HCT116 (cell line): ENCODE measurements around the gene ITPKA. TPM values are rescaled to one million over a fixed set of nuclear protein-coding genes. Genes with fewer than 3 reads are reported as not detected.

Experiments used
- ATAC-seq: fragments of 200-7000 bp; cut with Tn5 transposase; 2 replicates; pipeline ENCODE4 v1.9.1; 2020; ENCODE audit warnings: mild to moderate bottlenecking, moderate library complexity
- BruUV-seq: library from RNA; stranded (reverse); fragments of 400-500 nt; replicated peaks from 2 replicates; lab custom pipeline; 2021; lab: Mats Ljungman, UMichigan
- CTCF ChIA-PET: fragments of 300-600 bp; sonication (Branson Sonifier 250); formaldehyde crosslinking; loops from one replicate; lab custom pipeline; 2021; ENCODE audit warnings: antibody characterized with exemption; lab: Charles Lee
- POLR2A ChIA-PET: fragments of 300-600, 350-600 bp; sonication (Branson Sonifier 250); formaldehyde crosslinking; loops from one replicate; lab custom pipeline; 2021; ENCODE audit warnings: antibody characterized with exemption; lab: Charles Lee
- RAD21 ChIA-PET, 2 experiments: fragments of 300-600 bp; sonication (Branson Sonifier 250); formaldehyde crosslinking; loops; one replicate each; lab custom pipeline; 2023; ENCODE audit warnings: low total read pairs in 2 of 2; ENCODE audit not compliant: uncharacterized antibody in 2 of 2, unreplicated experiment in 2 of 2, low non-redundant PET in 1 of 2; lab: Charles Lee
- DNase-seq: peaks from one replicate; pipeline ENCODE4 v3.0.0-alpha.2; 2010; ENCODE audit warnings: low read depth, low spot score
- H2AFZ ChIP-seq: fragments of 200-600 bp; shearing (Covaris generic), sonication (generic); 2 replicates; pipeline ENCODE4 v1.6.1; 2017; ENCODE audit warnings: low read depth, mixed run types, mixed read lengths, antibody characterized with exemption, low read length; ENCODE audit not compliant: poor library complexity, severe bottlenecking
- H3K27ac ChIP-seq: 2 replicates; pipeline ENCODE4 v1.5.1; 2012; ENCODE audit warnings: low read depth, low read length
- H3K27me3 ChIP-seq: fragments of 200-600 bp; sonication (generic); 2 replicates; pipeline ENCODE4 v1.6.1; 2016; ENCODE audit warnings: mixed run types, low read length, mixed read lengths; ENCODE audit not compliant: insufficient read depth
- H3K36me3 ChIP-seq, 2 experiments: fragments of 200-500 bp in 1 of 2; fragments of 200-600 bp in 1 of 2; sonication (Bioruptor generic) in 1 of 2; sonication (generic) in 1 of 2; 2 replicates each; pipeline versions ENCODE4 v1.5.1 to v1.6.1; 2014 to 2016; ENCODE audit warnings: low read length in 2 of 2, inconsistent platforms in 1 of 2, mixed read lengths in 1 of 2, mixed run types in 1 of 2; ENCODE audit not compliant: insufficient read depth in 2 of 2, control insufficient read depth in 1 of 2
- H3K4me1 ChIP-seq, 2 experiments: fragments of 200-600 bp in 1 of 2; sonication (generic) in 1 of 2; 2 replicates each; pipeline versions ENCODE4 v1.5.1 to v1.6.1; 2012 to 2017; ENCODE audit warnings: low read length in 2 of 2, inconsistent platforms in 1 of 2, mild to moderate bottlenecking in 1 of 2, mixed read lengths in 1 of 2, mixed run types in 1 of 2, moderate library complexity in 1 of 2; ENCODE audit not compliant: insufficient read depth in 2 of 2, control insufficient read depth in 1 of 2
- H3K4me2 ChIP-seq: fragments of 200-600 bp; sonication (generic); 2 replicates; pipeline ENCODE4 v1.6.1; 2017; ENCODE audit warnings: mixed run types, low read length, mixed read lengths
- H3K4me3 ChIP-seq, 2 experiments: fragments of 200-600 bp in 1 of 2; sonication (generic) in 1 of 2; replicated peaks in 1 of 2; 2 replicates each; pipeline ENCODE4 v1.5.1; 2011 to 2016; ENCODE audit warnings: low read length in 2 of 2, control low read depth in 1 of 2, low read depth in 1 of 2, mild to moderate bottlenecking in 1 of 2, mixed read lengths in 1 of 2, mixed run types in 1 of 2
- H3K79me2 ChIP-seq: fragments of 200-600 bp; sonication (generic); 2 replicates; pipeline ENCODE4 v1.6.1; 2017; ENCODE audit warnings: mild to moderate bottlenecking, mixed run types, low read length, moderate library complexity, mixed read lengths; ENCODE audit not compliant: insufficient read depth
- H3K9ac ChIP-seq: fragments of 200-600 bp; sonication (generic); 2 replicates; pipeline ENCODE4 v1.6.1; 2016; ENCODE audit warnings: low read length, mixed read lengths
- H3K9me2 ChIP-seq: fragments of 200-600 bp; sonication (generic), shearing (Covaris generic); 2 replicates; pipeline ENCODE4 v1.6.1; 2017; ENCODE audit warnings: mixed run types, mild to moderate bottlenecking, moderate library complexity; ENCODE audit not compliant: insufficient read depth
- H3K9me3 ChIP-seq, 2 experiments: fragments of 200-500 bp in 1 of 2; fragments of 200-600 bp in 1 of 2; sonication (Bioruptor generic) in 1 of 2; sonication (generic) in 1 of 2; 2 replicates each; pipeline ENCODE4 v1.6.1; 2014 to 2017; ENCODE audit warnings: low read length in 2 of 2, mixed read lengths in 2 of 2, inconsistent platforms in 1 of 2, low read depth in 1 of 2, mild to moderate bottlenecking in 1 of 2, mixed run types in 1 of 2, moderate library complexity in 1 of 2; ENCODE audit not compliant: control insufficient read depth in 1 of 2, insufficient read depth in 1 of 2
- H4K20me1 ChIP-seq: fragments of 200-600 bp; sonication (generic), shearing (Covaris generic); 2 replicates; pipeline ENCODE4 v1.6.1; 2017; ENCODE audit warnings: mixed run types, mild to moderate bottlenecking, moderate library complexity; ENCODE audit not compliant: insufficient read depth
- JUND ChIP-seq: IDR thresholded peaks from 2 replicates; pipeline ENCODE4 v1.6.1; 2012
- POLR2A ChIP-seq: IDR thresholded peaks from 2 replicates; pipeline ENCODE4 v1.7.0; 2011; ENCODE audit warnings: borderline replicate concordance; ENCODE audit not compliant: insufficient read depth, insufficient read length; ENCODE audit errors: extremely low read depth
- REST ChIP-seq: IDR thresholded peaks from 2 replicates; pipeline ENCODE4 v1.6.1; 2012; ENCODE audit warnings: low read depth
- SP1 ChIP-seq: IDR thresholded peaks from 2 replicates; pipeline ENCODE4 v1.6.1; 2012; ENCODE audit warnings: low read depth
- SRF ChIP-seq: IDR thresholded peaks from 2 replicates; pipeline ENCODE4 v1.6.1; 2012; ENCODE audit warnings: low read depth
- YY1 ChIP-seq: IDR thresholded peaks from 2 replicates; pipeline ENCODE4 v1.6.1; 2011; ENCODE audit warnings: low read length, low read depth, moderate library complexity, mild to moderate bottlenecking; ENCODE audit not compliant: insufficient replicate concordance; ENCODE audit errors: extremely low read depth
- intact Hi-C: fragments of 100-400 bp; cut with micrococcal nuclease; formaldehyde crosslinking; loops from 2 replicates; pipeline ENCODE4 v1.10.0; 2022
- total RNA-seq: library from RNA; stranded (reverse); gene quantifications from one replicate; pipeline ENCODE4 v1.2.1, GENCODE V29; 2021; ENCODE audit not compliant: unreplicated experiment
- TF ChIP-seq, protein P1 (sequence below), 3 experiments: fragments of 200-600 bp in 1 of 3; sonication (generic) in 1 of 3; IDR thresholded peaks in 2 of 3; conservative IDR thresholded peaks in 1 of 3; 2 replicates each; pipeline ENCODE4 v1.5.1; 2012 to 2017; ENCODE audit warnings: low read depth in 2 of 3, low read length in 2 of 3, antibody characterized with exemption in 1 of 3, borderline replicate concordance in 1 of 3, control low read depth in 1 of 3, mild to moderate bottlenecking in 1 of 3, mixed read lengths in 1 of 3, mixed run types in 1 of 3, moderate library complexity in 1 of 3; ENCODE audit not compliant: insufficient read depth in 1 of 3
- TF ChIP-seq, protein P2 (sequence below): IDR thresholded peaks from 2 replicates; pipeline ENCODE4 v1.6.1; 2012

Gene ITPKA
- total RNA-seq, 1 experiment from 2014 or later = 10.8 TPM

DNA sequence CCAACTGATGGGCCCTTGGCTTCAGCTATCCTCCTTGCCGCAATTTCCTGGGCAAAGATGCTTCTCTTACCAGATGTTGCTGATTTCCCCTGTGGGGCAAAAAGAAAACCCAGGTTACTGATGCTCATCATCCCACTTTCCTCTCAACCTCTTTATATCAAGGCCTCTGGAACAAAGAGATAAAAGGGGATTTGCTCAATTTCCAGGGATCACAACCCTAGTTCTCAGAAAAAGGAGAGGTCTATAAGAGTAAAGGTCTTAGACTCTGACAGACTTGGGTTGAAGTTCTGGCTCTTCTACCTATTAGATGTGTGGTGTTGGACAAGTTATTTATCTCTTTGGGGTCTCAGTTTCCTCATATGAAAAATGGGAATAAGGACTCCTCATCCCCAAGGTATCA lies 41.9 kb downstream of the ITPKA start:
- no peak overlapping the region for H3K4me2 ChIP-seq
- intact Hi-C loops = no loop called here
- TF ChIP-seq SRF = no peak
- no peak for TF ChIP-seq POLR2A
- TF ChIP-seq YY1 = no peak
- TF ChIP-seq JUND = no peak
- TF ChIP-seq SP1 = no peak
- TF ChIP-seq, protein P1, sequence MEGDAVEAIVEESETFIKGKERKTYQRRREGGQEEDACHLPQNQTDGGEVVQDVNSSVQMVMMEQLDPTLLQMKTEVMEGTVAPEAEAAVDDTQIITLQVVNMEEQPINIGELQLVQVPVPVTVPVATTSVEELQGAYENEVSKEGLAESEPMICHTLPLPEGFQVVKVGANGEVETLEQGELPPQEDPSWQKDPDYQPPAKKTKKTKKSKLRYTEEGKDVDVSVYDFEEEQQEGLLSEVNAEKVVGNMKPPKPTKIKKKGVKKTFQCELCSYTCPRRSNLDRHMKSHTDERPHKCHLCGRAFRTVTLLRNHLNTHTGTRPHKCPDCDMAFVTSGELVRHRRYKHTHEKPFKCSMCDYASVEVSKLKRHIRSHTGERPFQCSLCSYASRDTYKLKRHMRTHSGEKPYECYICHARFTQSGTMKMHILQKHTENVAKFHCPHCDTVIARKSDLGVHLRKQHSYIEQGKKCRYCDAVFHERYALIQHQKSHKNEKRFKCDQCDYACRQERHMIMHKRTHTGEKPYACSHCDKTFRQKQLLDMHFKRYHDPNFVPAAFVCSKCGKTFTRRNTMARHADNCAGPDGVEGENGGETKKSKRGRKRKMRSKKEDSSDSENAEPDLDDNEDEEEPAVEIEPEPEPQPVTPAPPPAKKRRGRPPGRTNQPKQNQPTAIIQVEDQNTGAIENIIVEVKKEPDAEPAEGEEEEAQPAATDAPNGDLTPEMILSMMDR (IDR thresholded peaks at IDR 0.05 in 2 of 3, conservative IDR thresholded peaks at IDR 0.05 in 1 of 3; ENCODE audit: borderline replicate concordance in 1 of 3, insufficient read depth in 1 of 3, low read depth in 2 of 3, low read length in 2 of 3) = no peak
- TF ChIP-seq, protein P2, sequence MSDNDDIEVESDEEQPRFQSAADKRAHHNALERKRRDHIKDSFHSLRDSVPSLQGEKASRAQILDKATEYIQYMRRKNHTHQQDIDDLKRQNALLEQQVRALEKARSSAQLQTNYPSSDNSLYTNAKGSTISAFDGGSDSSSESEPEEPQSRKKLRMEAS = no peak
- no peak for TF ChIP-seq REST
- CTCF ChIA-PET = no interaction called here
- no peaks in the 10 kb centered on the region for H3K9me3 ChIP-seq
- H3K27me3 ChIP-seq = no peaks in the 10 kb centered on the region
- ATAC-seq (no peak), DNase-seq (no peak)
- no peaks in the 10 kb centered on the region for H3K9me2 ChIP-seq
- no peaks in the 10 kb centered on the region for H4K20me1 ChIP-seq
- H3K4me3 ChIP-seq = no peak overlapping the region
- no TSS peak for BruUV-seq
- peaks cover 17 to 25% of the 10 kb centered on the region in 2 experiments; a peak in 3 of 4 replicates for H3K36me3 ChIP-seq
- H3K4me1 ChIP-seq = no peaks in the 10 kb centered on the region
- POLR2A ChIA-PET = no interaction called here
- H3K79me2 ChIP-seq = no peaks in the 10 kb centered on the region
- no peak overlapping the region for H3K9ac ChIP-seq
- no peak overlapping the region for H2AFZ ChIP-seq
- RAD21 ChIA-PET = no interaction called here
- H3K27ac ChIP-seq = no peak overlapping the region
